HG02885 (cell line): ENCODE measurements around the gene ADK.
"Not testable (repeated sequence)": the region's sequence is repeated elsewhere in the genome, so short reads cannot be mapped to it uniquely, and the experiment has no call there.

Source experiments
- ATAC-seq: cut with Tn5 transposase; IDR thresholded peaks from one replicate; pipeline ENCODE4 v1.9.1; 2021; ENCODE audit warnings: mild to moderate bottlenecking; ENCODE audit not compliant: unreplicated experiment, poor library complexity

ADK gene

GRCh38 chr10:74178042-74178791 lies 27.2 kb downstream of the ADK start:
- ATAC-seq: no peak

- no peak for ATAC-seq
Measured at GRCh38 chr10:74179111-74179710, 28.2 kb downstream of the ADK start.

- ATAC-seq: no peak
Measured at GRCh38 chr10:74186678-74187077, 35.7 kb downstream of the ADK start.

- ATAC-seq: no peak
Measured at GRCh38 chr10:74187237-74187636, 36.2 kb downstream of the ADK start.

- ATAC-seq: not testable (repeated sequence)
Measured at GRCh38 chr10:74188617-74189016, 37.6 kb downstream of the ADK start.

- ATAC-seq: peak; percentile 62
Measured at GRCh38 chr10:74189999-74190421, 39.0 kb downstream of the ADK start.

- no peak for ATAC-seq
Measured at GRCh38 chr10:74190494-74190893, 39.5 kb downstream of the ADK start.

- ATAC-seq: no peak
Measured at GRCh38 chr10:74194545-74194944, 43.5 kb downstream of the ADK start.

- ATAC-seq: no peak
Measured at GRCh38 chr10:74194999-74195398, 44.0 kb downstream of the ADK start.

- ATAC-seq: no peak
Measured at GRCh38 chr10:74199315-74199714, 48.3 kb downstream of the ADK start.

GRCh38 chr10:74202356-74202755 lies 51.3 kb downstream of the ADK start:
- no peak for ATAC-seq

- no peak for ATAC-seq
Measured at GRCh38 chr10:74206746-74207145, 55.7 kb downstream of the ADK start.

GRCh38 chr10:74207691-74208480 lies 56.9 kb downstream of the ADK start:
- no peak for ATAC-seq

- no peak for ATAC-seq
Measured at GRCh38 chr10:74208997-74209396, 58.0 kb downstream of the ADK start.

GRCh38 chr10:74213019-74213418 lies 62.0 kb downstream of the ADK start:
- ATAC-seq: no peak

- ATAC-seq: no peak
Measured at GRCh38 chr10:74213571-74214162, 62.6 kb downstream of the ADK start.

- ATAC-seq: not testable (repeated sequence)
Measured at GRCh38 chr10:74217110-74217509, 66.1 kb downstream of the ADK start.

- not testable (repeated sequence) for ATAC-seq
Measured at GRCh38 chr10:74222467-74222866, 71.4 kb downstream of the ADK start.

GRCh38 chr10:74223755-74224529 lies 72.9 kb downstream of the ADK start:
- ATAC-seq: no peak
